IMR-90 (cell line): ENCODE measurements around the gene PILRA. TPM values are rescaled to one million over a fixed set of nuclear protein-coding genes. Genes with fewer than 3 reads are reported as not detected.
"Not testable (repeated sequence)": the region's sequence is repeated elsewhere in the genome, so short reads cannot be mapped to it uniquely, and the experiment has no call there.

Source experiments
- ATAC-seq: fragments of 200-7000 bp; cut with Tn5 transposase; 2 replicates; pipeline ENCODE4 v1.9.1; 2020; ENCODE audit warnings: low read depth, mild to moderate bottlenecking, moderate library complexity
- BruUV-seq: library from RNA; stranded (reverse); fragments of 400-500 nt; replicated peaks from 2 replicates; lab custom pipeline; 2021; lab: Mats Ljungman, UMichigan
- CTCF ChIA-PET: fragments of 300-600 bp; formaldehyde crosslinking; extraction: SDS; loops from one replicate; lab custom pipeline; 2021; ENCODE audit warnings: antibody characterized with exemption; lab: Yijun Ruan, JAX
- POLR2A ChIA-PET: fragments of 300-600 bp; sonication (Branson Sonifier 250); formaldehyde crosslinking; loops from one replicate; lab custom pipeline; 2022; ENCODE audit warnings: antibody characterized with exemption; ENCODE audit not compliant: unreplicated experiment; lab: Charles Lee
- DNase-seq: peaks from one replicate; pipeline ENCODE4 v3.0.0; 2013
- H2AFZ ChIP-seq: replicated peaks from 2 replicates; pipeline ENCODE3; 2013; ENCODE audit warnings: low read length, mild to moderate bottlenecking; ENCODE audit not compliant: poor library complexity
- H2AK5ac ChIP-seq: 2 replicates; pipeline ENCODE4 v1.6.1; 2013; ENCODE audit warnings: low read depth, low read length, inconsistent platforms
- H2AK9ac ChIP-seq: replicated peaks from 2 replicates; pipeline ENCODE3; 2013; ENCODE audit warnings: mild to moderate bottlenecking, low read depth, low read length, moderate library complexity; ENCODE audit not compliant: poor library complexity
- H2BK120ac ChIP-seq: 2 replicates; pipeline ENCODE4 v1.6.1; 2013; ENCODE audit warnings: low read depth, low read length, inconsistent platforms
- H2BK15ac ChIP-seq: 3 replicates; pipeline ENCODE4 v1.6.1; 2013; ENCODE audit warnings: low read depth, low read length, inconsistent platforms
- H2BK20ac ChIP-seq: 2 replicates; pipeline ENCODE4 v1.6.1; 2013; ENCODE audit warnings: low read depth, mild to moderate bottlenecking, inconsistent platforms, low read length, moderate library complexity
- H2BK5ac ChIP-seq: 2 replicates; pipeline ENCODE4 v1.6.1; 2013; ENCODE audit warnings: mild to moderate bottlenecking, low read depth, low read length, inconsistent platforms; ENCODE audit not compliant: poor library complexity, severe bottlenecking
- H3K14ac ChIP-seq: replicated peaks from 2 replicates; pipeline ENCODE4 v1.6.1; 2013; ENCODE audit warnings: low read depth, low read length, inconsistent platforms
- H3K18ac ChIP-seq: 2 replicates; pipeline ENCODE4 v1.6.1; 2013; ENCODE audit warnings: low read depth, low read length, control low read depth
- H3K23ac ChIP-seq: 2 replicates; pipeline ENCODE4 v1.6.1; 2013; ENCODE audit warnings: low read depth, low read length, inconsistent platforms
- H3K27ac ChIP-seq: 2 replicates; pipeline ENCODE4 v1.5.1; 2013; ENCODE audit warnings: mild to moderate bottlenecking, control low read depth, low read length; ENCODE audit not compliant: insufficient read depth
- H3K27me3 ChIP-seq: 2 replicates; pipeline ENCODE4 v1.6.1; 2013; ENCODE audit warnings: low read length; ENCODE audit not compliant: control insufficient read depth, insufficient read depth
- H3K36me3 ChIP-seq: 2 replicates; pipeline ENCODE4 v1.6.1; 2013; ENCODE audit warnings: low read length, mixed read lengths; ENCODE audit not compliant: control insufficient read depth, insufficient read depth
- H3K4ac ChIP-seq: 2 replicates; pipeline ENCODE4 v1.6.1; 2013; ENCODE audit warnings: low read depth, low read length, inconsistent platforms
- H3K4me1 ChIP-seq: 2 replicates; pipeline ENCODE4 v1.6.1; 2013; ENCODE audit warnings: low read length, mixed read lengths; ENCODE audit not compliant: control insufficient read depth, insufficient read depth
- H3K4me2 ChIP-seq: 2 replicates; pipeline ENCODE4 v1.6.1; 2013; ENCODE audit warnings: low read depth, mild to moderate bottlenecking, control low read depth, low read length, moderate library complexity
- H3K4me3 ChIP-seq: 2 replicates; pipeline ENCODE4 v1.5.1; 2013; ENCODE audit warnings: low read depth, mild to moderate bottlenecking, control low read depth, low read length, moderate library complexity; ENCODE audit not compliant: insufficient read depth
- H3K56ac ChIP-seq: 2 replicates; pipeline ENCODE4 v1.6.1; 2013; ENCODE audit warnings: low read length, inconsistent platforms; ENCODE audit not compliant: insufficient read depth; ENCODE audit errors: extremely low read depth
- H3K79me1 ChIP-seq, 2 experiments: 2 replicates each; pipeline ENCODE4 v1.6.1; 2013; ENCODE audit warnings: low read length in 2 of 2, inconsistent platforms in 1 of 2, low read depth in 1 of 2
- H3K9ac ChIP-seq: 2 replicates; pipeline ENCODE4 v1.6.1; 2013; ENCODE audit warnings: low read depth, low read length, control low read depth
- H3K9me1 ChIP-seq: 2 replicates; pipeline ENCODE4 v1.6.1; 2013; ENCODE audit warnings: low read length, inconsistent platforms; ENCODE audit not compliant: insufficient read depth
- H3K9me3 ChIP-seq: 2 replicates; pipeline ENCODE4 v1.6.1; 2013; ENCODE audit warnings: low read length; ENCODE audit not compliant: control insufficient read depth, insufficient read depth
- H4K20me1 ChIP-seq: 2 replicates; pipeline ENCODE4 v1.6.1; 2013; ENCODE audit warnings: low read length, inconsistent platforms; ENCODE audit not compliant: insufficient read depth
- H4K5ac ChIP-seq: 2 replicates; pipeline ENCODE4 v1.6.1; 2013; ENCODE audit warnings: mild to moderate bottlenecking, low read depth, low read length, control low read depth
- H4K8ac ChIP-seq, 2 experiments: 2 replicates each; pipeline ENCODE4 v1.6.1; 2013; ENCODE audit warnings: low read depth in 2 of 2, low read length in 2 of 2, control low read depth in 1 of 2, inconsistent platforms in 1 of 2
- H4K91ac ChIP-seq: 2 replicates; pipeline ENCODE4 v1.6.1; 2013; ENCODE audit warnings: low read depth, low read length, inconsistent platforms; ENCODE audit not compliant: insufficient read depth
- WGBS, 2 experiments: methylation state at CpG; one replicate each; pipeline versions ENCODE4 v1.1.5 to v1.1.7; 2013; ENCODE audit warnings: missing lambda C conversion rate in 2 of 2; ENCODE audit not compliant: insufficient read length in 1 of 2; ENCODE audit errors: extremely low coverage in 2 of 2; 5-methylcytosine and 5-hydroxymethylcytosine counted together
- dilution Hi-C: fragments of 300-500 bp; cut with HindIII; formaldehyde crosslinking; loops from one replicate; pipeline ENCODE4 v1.14.3; 2018; ENCODE audit warnings: low sequenced_read_pairs; ENCODE audit not compliant: unreplicated experiment
- in situ Hi-C: fragments of 300-500 bp; cut with MboI; formaldehyde crosslinking; loops from 3 replicates; pipeline ENCODE4 v1.14.3; 2019; ENCODE audit warnings: low sequenced_read_pairs, inconsistent platforms, mixed read lengths
- intact Hi-C: fragments of 100-400 bp; cut with micrococcal nuclease; formaldehyde crosslinking; loops from 2 replicates; pipeline ENCODE4 v1.10.0; 2022
- polyA plus RNA-seq, 3 experiments: library from polyadenylated mRNA; depleted of rRNA; stranded (reverse); fragments of >200 nt; gene quantifications; 2 replicates each; pipeline ENCODE4 v1.2.3, GENCODE V29; 2012; ENCODE audit warnings: low replicate concordance in 1 of 3
- total RNA-seq: library from RNA; depleted of rRNA; stranded (reverse); fragments of >200 nt; gene quantifications from 2 replicates; pipeline ENCODE4 v1.2.3, GENCODE V29; 2012

PILRA gene
- total and polyA plus RNA-seq, 2 of the 4 experiments (the other 2 are of a cell fraction) = 0.56 TPM; not detected in 1

GRCh38 chr7:100373870-100374598, 747 bp downstream of the PILRA start:
- in situ Hi-C loops, BruUV-seq, CTCF ChIA-PET, H3K4me2 ChIP-seq, H3K4ac ChIP-seq, DNase-seq, H3K9me1 ChIP-seq, H2BK20ac ChIP-seq, H3K23ac ChIP-seq, H3K18ac ChIP-seq, H3K56ac ChIP-seq, H2BK5ac ChIP-seq, ATAC-seq, H3K4me3 ChIP-seq, H3K9ac ChIP-seq, H2BK120ac ChIP-seq, H3K36me3 ChIP-seq, H3K14ac ChIP-seq, H3K27ac ChIP-seq, H4K91ac ChIP-seq, H2AK5ac ChIP-seq, H2AFZ ChIP-seq, H2AK9ac ChIP-seq, intact Hi-C loops, H4K8ac ChIP-seq, H4K5ac ChIP-seq, H2BK15ac ChIP-seq, H3K4me1 ChIP-seq, H3K79me1 ChIP-seq, H4K20me1 ChIP-seq, POLR2A ChIA-PET, H3K27me3 ChIP-seq, dilution Hi-C loops, H3K9me3 ChIP-seq: not testable (repeated sequence)
- WGBS, 2 experiments = 98% methylated on average over 5 of the region's 15 CpGs; no CpG with 5 or more reads in 1 of the 2 experiments
